ENCODE data around the gene SNX20.

DNA sequence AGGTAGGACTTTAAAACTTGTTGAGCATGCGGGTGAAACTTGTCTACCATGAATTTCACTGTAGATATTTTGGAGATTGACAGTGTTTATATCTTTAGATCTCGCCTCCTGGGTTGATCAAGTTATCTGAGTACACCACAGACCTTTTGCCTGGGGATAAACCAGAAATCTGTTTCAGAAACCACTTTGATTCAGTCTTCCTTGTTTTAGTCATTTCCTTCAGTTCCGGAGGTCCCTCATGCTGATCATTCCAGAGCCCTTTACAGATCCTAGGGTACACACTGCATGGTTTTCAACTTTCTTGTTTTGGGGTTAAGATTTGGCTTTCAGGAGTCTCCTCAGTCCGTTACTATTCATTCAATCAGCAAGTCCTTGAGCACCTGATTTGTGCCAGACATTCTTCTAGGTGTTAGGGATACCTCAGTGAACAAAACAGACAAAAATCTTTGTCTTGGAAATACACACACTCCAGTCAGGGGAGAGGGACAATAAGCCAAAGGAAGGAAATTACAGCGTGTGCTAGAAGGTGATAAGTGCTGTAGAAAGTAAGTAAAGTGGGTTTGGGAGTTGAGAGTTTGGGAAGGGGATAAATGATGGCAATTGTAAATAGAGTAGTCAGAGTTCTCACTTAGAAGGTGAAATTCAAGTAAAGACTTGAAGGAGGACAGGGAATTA lies 24.5 kb upstream of the SNX20 start:
- TF ChIP-seq, protein P1, sequence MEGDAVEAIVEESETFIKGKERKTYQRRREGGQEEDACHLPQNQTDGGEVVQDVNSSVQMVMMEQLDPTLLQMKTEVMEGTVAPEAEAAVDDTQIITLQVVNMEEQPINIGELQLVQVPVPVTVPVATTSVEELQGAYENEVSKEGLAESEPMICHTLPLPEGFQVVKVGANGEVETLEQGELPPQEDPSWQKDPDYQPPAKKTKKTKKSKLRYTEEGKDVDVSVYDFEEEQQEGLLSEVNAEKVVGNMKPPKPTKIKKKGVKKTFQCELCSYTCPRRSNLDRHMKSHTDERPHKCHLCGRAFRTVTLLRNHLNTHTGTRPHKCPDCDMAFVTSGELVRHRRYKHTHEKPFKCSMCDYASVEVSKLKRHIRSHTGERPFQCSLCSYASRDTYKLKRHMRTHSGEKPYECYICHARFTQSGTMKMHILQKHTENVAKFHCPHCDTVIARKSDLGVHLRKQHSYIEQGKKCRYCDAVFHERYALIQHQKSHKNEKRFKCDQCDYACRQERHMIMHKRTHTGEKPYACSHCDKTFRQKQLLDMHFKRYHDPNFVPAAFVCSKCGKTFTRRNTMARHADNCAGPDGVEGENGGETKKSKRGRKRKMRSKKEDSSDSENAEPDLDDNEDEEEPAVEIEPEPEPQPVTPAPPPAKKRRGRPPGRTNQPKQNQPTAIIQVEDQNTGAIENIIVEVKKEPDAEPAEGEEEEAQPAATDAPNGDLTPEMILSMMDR (IDR thresholded peaks at IDR 0.05) = no peak
- TF ChIP-seq POLR2AphosphoS5 (IDR thresholded peaks at IDR 0.05) = no peak
- TF ChIP-seq POLR2A (IDR thresholded peaks at IDR 0.05) = no peak

Measured in gastroesophageal sphincter (tissue), 3 donors.